Neuron (in vitro differentiated cells): ENCODE data around the gene SEC14L2.

Experiments
- H2AFZ ChIP-seq: one replicate; pipeline ENCODE4 v1.6.1; 2013; ENCODE audit warnings: low read depth, mild to moderate bottlenecking, inconsistent platforms, low read length, moderate library complexity
- H3K27me3 ChIP-seq: one replicate; pipeline ENCODE4 v1.6.1; 2013; ENCODE audit warnings: low read length; ENCODE audit not compliant: insufficient read depth
- H3K36me3 ChIP-seq: one replicate; pipeline ENCODE4 v1.6.1; 2013; ENCODE audit warnings: low read length; ENCODE audit not compliant: insufficient read depth
- H3K4me1 ChIP-seq: one replicate; pipeline ENCODE4 v1.6.1; 2013; ENCODE audit warnings: low read length; ENCODE audit not compliant: insufficient read depth
- H3K4me3 ChIP-seq: 2 replicates; pipeline ENCODE4 v1.5.1; 2013; ENCODE audit warnings: mild to moderate bottlenecking, low read length, moderate library complexity
- H3K9me3 ChIP-seq: one replicate; pipeline ENCODE4 v1.6.1; 2013; ENCODE audit warnings: low read length

SEC14L2 gene

DNA sequence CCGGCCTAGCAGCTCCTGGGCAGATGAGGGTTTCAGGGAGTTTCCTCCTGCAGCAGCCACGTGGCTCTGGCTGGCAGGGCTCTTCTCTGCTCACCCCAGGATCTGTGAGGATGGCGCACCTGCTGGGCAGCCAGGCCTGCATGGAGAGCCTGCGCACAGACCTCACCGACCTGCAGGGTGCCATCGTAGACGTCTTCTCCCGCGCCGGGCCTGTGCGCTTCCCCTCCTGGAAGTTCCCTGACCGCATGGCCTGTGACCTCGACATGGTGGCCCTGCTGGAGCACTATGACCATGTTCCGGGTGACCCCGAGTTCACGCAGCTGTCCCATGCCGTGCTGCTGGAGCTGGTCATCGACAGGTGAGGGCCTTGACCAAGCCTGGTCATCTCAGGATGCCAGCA lies 30.9 kb upstream of the SEC14L2 start:
- Histone ChIP-seq H3K4me1 (no peaks in the 10 kb centered on the region), H3K4me3 (no peak overlapping the region), H3K9me3 (no peaks in the 10 kb centered on the region), H2AFZ (no peak overlapping the region), H3K27me3 (no peaks in the 10 kb centered on the region), H3K36me3 (no peaks in the 10 kb centered on the region)

DNA sequence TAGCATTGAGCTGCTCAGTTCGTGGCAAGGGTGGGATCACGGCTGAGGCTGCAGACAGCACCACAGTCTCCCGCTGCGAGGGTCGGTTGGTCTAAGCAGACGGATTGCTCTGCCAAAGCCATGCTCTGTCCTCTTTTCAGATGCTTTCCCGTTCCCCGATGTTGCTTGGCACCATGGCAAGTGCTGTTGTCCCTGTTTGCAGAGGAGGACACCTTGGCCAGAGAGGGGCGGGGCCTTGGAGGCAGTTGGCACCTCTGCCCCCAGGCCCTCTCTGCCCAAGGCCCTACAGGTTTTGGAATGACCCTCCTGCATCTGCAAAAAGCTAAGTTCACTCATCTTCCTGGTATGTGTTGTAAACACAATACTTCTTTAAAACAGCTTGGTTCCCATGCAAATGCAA lies 28.4 kb upstream of the SEC14L2 start:
- H3K36me3 ChIP-seq, result no peaks in the 10 kb centered on the region
- no peaks in the 10 kb centered on the region for H3K9me3 ChIP-seq
- no peaks in the 10 kb centered on the region for H3K4me1 ChIP-seq
- H3K4me3 ChIP-seq, result no peak overlapping the region
- H2AFZ ChIP-seq, result no peak overlapping the region
- no peaks in the 10 kb centered on the region for H3K27me3 ChIP-seq

DNA sequence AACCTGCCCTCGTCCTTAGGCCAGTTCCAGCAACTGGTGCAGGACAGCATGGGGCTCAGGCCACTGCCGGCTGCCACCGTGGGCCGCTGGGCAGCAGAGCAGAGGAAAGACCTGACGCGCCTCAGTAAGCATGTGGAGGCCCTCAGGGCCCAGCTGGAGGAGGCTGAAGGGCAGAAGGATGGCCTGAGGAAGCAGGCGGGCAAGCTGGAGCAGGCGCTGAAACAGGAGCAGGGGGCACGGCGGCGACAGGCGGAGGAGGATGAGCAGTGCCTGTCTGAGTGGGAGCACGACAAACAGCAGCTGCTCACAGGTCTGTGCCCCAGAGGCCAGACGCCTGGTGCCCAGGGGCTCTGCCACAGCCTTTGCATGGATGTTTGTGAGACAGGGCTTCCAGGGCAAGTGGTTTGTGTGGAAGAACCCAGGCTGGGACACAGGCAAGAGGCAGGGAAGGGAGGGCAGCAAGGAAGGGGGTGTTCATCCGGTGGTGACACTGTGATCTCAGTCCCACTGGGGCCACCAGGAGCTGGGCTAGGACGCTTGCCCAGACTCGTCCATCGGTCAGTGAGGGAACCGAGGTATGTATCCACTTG lies 26.1 kb upstream of the SEC14L2 start:
- Histone ChIP-seq H3K4me3 (no peak overlapping the region), H3K27me3 (no peaks in the 10 kb centered on the region), H3K4me1 (no peaks in the 10 kb centered on the region), H3K9me3 (no peaks in the 10 kb centered on the region), H2AFZ (no peak overlapping the region), H3K36me3 (no peaks in the 10 kb centered on the region)

DNA sequence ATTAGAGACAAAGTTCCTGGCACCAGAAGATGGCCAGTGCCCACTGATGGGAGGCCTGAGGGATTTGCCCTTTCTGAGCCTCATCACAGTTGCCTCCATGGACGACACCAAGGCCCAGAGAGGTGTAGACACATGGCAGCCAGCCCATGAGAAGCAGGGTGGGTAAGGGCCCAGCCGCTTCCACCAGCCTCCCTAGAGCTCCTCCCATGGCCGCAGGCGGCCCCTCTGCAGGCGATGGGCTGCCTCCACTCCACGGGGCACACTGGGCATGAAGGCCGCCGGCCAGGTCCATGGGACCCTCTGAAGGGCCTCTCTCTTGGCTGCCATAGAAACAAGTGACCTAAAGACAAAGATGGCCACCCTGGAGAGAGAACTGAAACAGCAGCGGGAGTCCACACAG lies 25.5 kb upstream of the SEC14L2 start:
- Histone ChIP-seq H3K4me3 (no peak overlapping the region), H3K9me3 (no peaks in the 10 kb centered on the region), H3K36me3 (no peaks in the 10 kb centered on the region), H3K4me1 (no peaks in the 10 kb centered on the region), H3K27me3 (no peaks in the 10 kb centered on the region), H2AFZ (no peak overlapping the region)

DNA sequence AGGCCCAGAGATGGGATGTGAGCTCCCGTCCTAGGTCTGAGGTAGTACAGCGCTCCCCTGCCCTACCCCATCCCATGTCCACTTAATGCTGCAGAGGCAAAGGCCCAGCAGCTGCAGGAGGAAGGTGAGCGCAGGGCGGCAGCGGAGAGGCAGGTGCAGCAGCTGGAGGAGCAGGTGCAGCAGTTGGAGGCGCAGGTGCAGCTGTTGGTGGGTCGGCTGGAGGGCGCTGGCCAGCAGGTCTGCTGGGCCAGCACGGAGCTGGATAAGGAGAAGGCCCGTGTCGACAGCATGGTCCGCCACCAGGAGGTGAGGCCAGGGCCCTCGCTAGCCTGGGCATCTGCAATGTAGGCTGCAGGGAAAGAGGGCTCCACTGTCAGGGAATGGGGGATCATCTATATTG lies 24.8 kb upstream of the SEC14L2 start:
- H2AFZ ChIP-seq, result no peak overlapping the region

DNA sequence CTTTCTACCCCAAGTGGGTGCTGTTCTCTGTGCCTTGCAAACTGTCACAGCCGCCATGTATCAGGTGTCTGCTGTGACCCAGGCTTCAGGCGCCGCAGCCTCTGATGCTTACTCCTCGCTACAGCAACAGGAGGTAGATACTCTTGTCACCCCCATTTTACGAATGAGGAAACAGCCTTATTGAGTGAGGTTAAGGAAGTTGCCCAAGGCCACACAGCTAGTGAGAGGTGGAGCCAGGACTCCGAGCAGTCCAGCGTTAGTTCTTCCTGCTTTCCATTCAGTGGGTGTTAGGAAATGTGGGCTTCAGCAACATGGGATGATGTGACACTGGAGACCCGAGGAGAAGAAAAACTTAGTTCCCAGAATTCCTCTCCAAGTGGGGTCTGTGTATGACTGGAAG lies 23.9 kb upstream of the SEC14L2 start:
- Histone ChIP-seq H3K36me3 (peaks cover 5% of the 10 kb centered on the region), H3K27me3 (no peaks in the 10 kb centered on the region), H3K4me1 (no peaks in the 10 kb centered on the region), H2AFZ (no peak overlapping the region), H3K9me3 (no peaks in the 10 kb centered on the region), H3K4me3 (no peak overlapping the region)

More for the DNA sequence above, 24.8 kb upstream of the SEC14L2 start:
- H3K9me3 ChIP-seq, result no peaks in the 10 kb centered on the region
- H3K36me3 ChIP-seq, result no peaks in the 10 kb centered on the region
- no peaks in the 10 kb centered on the region for H3K27me3 ChIP-seq
- H3K4me3 ChIP-seq, result no peak overlapping the region
- no peaks in the 10 kb centered on the region for H3K4me1 ChIP-seq

DNA sequence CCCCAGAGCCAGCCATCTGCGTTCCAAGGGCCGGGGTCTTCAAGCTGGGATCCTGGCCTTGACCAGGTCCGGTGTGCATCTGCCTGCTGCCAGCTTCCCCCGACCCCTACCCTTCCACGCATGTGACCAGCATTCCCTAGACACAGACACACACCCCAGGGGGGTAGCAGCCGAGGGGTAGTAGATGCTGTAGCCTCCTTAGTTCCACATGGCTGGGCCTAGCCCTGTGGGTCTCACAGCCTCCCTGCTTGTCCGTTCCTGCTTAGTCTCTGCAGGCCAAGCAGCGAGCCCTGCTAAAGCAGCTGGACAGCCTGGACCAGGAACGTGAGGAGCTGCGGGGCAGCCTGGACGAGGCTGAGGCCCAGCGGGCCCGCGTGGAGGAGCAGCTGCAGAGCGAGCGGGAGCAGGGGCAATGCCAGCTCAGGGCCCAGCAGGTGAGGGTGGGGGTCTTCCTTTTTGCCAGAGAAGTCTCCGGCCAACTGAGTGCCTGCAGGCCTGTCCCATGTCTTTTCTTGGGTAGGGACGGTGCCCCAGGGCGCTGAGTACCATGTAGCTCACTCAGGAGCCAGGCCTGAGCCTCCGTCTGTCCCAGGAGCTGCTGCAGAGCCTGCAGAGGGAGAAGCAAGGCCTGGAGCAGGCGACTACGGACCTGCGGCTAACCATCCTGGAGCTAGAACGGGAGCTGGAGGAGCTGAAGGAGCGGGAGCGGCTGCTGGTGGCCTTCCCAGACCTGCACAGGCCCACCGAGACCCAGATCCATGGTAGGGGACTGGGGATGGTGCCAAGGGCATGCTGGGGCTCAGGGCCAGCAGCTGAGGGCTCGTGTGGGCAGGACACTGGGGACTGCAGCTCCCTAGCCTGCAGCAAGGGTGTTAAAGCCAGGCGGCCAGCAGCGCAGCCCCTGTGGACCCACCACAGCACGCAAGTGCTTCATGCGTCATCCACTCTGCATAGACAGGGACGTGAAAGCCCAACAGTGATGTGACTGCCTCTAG lies 23.2 kb upstream of the SEC14L2 start:
- Histone ChIP-seq H3K36me3 (peaks cover 7% of the 10 kb centered on the region), H3K27me3 (no peaks in the 10 kb centered on the region), H3K4me1 (no peaks in the 10 kb centered on the region), H3K4me3 (no peak overlapping the region), H3K9me3 (no peaks in the 10 kb centered on the region), H2AFZ (no peak overlapping the region)

DNA sequence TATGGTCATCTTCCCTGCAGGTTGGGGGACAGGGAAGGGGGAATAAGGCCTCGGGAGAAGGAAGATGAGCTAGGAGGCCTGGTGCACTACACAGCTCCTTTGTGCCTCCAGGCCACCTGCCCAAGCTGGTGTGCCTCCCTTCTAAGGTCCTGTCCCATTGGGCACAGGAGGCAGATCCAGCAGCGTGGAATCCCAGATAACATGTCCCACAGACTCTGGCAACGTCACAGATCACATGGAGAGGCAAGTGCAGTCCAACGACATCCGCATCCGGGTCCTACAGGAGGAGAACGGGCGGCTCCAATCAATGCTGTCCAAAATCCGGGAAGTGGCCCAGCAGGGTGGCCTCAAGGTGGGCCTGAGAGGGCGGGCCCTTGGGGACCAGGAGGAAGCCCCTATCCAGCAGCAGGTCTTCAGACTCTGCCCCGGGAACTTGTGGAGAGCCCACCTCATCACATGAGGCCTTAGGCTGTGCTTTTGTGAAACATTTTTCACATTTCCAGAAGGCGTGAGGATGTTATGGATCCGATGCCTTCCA lies 21.4 kb upstream of the SEC14L2 start:
- no peaks in the 10 kb centered on the region for H3K4me1 ChIP-seq
- no peak overlapping the region for H3K4me3 ChIP-seq
- peaks cover 16% of the 10 kb centered on the region for H3K36me3 ChIP-seq

DNA sequence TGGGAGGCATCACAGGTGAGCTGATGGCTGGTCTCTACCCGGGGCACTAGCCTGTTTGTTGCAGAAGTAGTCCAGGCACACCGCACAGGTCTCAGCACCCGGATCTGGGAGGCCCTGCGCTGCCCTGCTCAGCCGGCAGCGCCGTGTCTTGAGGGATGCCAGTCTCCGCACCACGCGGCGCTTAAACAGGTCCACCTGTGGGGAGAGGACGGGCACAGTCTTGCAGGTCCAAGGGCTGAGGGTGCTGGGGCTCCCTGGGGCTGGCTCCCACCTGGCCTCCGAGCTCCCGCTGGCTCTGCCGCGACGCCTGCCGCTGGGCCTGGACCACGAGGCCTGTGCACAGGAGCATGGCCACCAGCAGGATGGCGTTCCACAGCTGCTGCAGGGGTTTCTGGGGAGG lies 16.8 kb upstream of the SEC14L2 start:
- peaks cover 29% of the 10 kb centered on the region for H3K36me3 ChIP-seq
- no peak overlapping the region for H2AFZ ChIP-seq
- H3K4me1 ChIP-seq, result no peaks in the 10 kb centered on the region

More for the DNA sequence above, 21.4 kb upstream of the SEC14L2 start:
- H3K9me3 ChIP-seq, result no peaks in the 10 kb centered on the region
- H2AFZ ChIP-seq, result no peak overlapping the region
- no peaks in the 10 kb centered on the region for H3K27me3 ChIP-seq

DNA sequence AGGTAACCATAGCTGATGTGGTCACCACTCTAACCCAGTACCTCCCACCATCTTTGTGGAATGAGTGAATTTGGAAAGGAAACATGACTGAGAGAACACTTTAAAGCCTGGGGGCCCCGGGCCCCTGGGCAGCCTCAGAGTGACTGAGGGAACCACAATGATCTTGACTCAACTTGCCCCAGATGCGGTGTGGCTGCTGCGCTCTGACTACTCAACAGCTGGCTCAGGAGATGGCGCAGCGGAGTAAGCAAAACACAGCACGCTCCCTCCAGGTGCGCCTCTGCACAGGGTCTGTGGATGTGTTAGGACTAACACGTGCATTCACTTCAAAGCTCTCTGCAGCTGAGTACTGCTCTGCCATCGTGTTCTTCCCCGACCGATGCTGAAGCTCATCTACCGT lies 15.6 kb upstream of the SEC14L2 start:
- Histone ChIP-seq H2AFZ (no peak overlapping the region), H3K36me3 (peaks cover 29% of the 10 kb centered on the region), H3K9me3 (no peaks in the 10 kb centered on the region), H3K27me3 (no peaks in the 10 kb centered on the region), H3K4me1 (peaks cover 3% of the 10 kb centered on the region), H3K4me3 (no peak overlapping the region)

More for the DNA sequence above, 16.8 kb upstream of the SEC14L2 start:
- Histone ChIP-seq H3K9me3 (no peaks in the 10 kb centered on the region), H3K4me3 (no peak overlapping the region), H3K27me3 (no peaks in the 10 kb centered on the region)

DNA sequence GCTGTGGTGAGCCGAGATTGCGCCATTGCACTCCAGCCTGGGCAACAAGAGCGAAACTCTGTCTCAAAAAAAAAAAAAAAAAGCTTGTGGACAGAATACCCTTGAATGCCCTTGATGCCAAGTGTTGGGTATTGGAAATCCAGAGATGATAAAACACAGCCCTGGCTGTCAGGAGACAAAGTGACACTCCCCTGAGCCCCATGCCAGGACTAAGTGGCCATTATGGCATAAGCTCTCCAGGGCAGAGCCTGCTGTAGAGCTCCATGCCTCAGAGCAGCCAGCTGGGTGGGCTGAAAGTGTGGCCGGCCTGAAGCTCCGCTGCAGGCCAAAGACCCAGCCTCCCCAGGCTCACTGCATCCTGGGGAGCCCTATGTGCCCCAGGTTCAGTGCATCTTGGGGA lies 14.5 kb upstream of the SEC14L2 start:
- Histone ChIP-seq H3K4me3 (no peak overlapping the region), H3K4me1 (peaks cover 7% of the 10 kb centered on the region), H3K27me3 (no peaks in the 10 kb centered on the region), H3K36me3 (peaks cover 29% of the 10 kb centered on the region), H3K9me3 (no peaks in the 10 kb centered on the region), H2AFZ (no peak overlapping the region)

DNA sequence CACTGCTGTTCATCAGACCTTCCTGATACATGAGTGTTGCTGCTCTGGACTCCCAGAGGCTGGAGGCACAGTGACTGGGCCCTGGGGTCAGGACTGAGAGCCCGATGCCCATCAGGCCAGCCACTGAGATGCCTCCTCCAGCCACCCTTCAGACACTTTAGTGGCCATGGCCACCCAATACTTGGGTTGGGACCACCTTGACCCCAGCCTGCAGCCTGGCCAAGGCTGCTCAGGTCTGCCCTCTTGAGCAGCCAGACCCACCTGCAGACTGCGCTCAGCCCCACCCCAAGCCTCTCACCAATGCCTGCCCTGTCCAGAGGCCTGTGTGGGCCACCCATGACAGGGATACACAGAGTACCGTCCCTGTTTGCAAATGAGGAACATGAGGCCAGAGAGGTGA lies 13.8 kb upstream of the SEC14L2 start:
- no peaks in the 10 kb centered on the region for H3K27me3 ChIP-seq
- H3K36me3 ChIP-seq, result peaks cover 22% of the 10 kb centered on the region
- no peaks in the 10 kb centered on the region for H3K9me3 ChIP-seq
- no peak overlapping the region for H2AFZ ChIP-seq
- peaks cover 7% of the 10 kb centered on the region for H3K4me1 ChIP-seq
- no peak overlapping the region for H3K4me3 ChIP-seq

DNA sequence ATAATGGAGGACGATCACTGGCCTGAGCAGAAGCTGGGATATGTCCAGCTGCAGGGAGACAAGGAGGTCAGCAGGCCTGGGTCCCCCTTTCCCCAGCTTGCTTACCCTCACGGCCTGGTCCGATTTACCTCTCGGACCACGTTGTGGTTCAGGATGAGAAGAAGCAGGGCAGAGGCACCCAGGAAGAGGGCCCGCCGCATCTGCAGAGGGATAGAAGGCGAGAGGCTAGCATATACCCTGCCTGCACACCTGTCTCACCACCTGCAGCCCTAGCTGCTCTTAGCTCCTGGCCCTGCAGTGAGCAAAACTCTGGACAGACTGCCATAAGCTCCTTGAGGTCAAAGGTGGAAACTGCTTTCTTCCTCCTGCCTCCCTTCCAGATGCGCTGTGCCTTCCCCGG lies 10.9 kb upstream of the SEC14L2 start:
- Histone ChIP-seq H3K4me1 (peaks cover 7% of the 10 kb centered on the region), H3K9me3 (no peaks in the 10 kb centered on the region), H3K27me3 (no peaks in the 10 kb centered on the region), H3K4me3 (peak overlapping the region; percentile 60), H2AFZ (no peak overlapping the region), H3K36me3 (peaks cover 13% of the 10 kb centered on the region)
